ENCODE data around the gene MTMR2.

GRCh38 chr11:95892492-95892891 is 31.4 kb downstream of the MTMR2 start:
- TF ChIP-seq CTCF (conservative IDR thresholded peaks at IDR 0.05; ENCODE audit: low read depth in 2 of 2) (no peak), REST (IDR thresholded peaks at IDR 0.05; ENCODE audit: unreplicated experiment) (no peak), POLR2AphosphoS5 (IDR thresholded peaks at IDR 0.05; ENCODE audit: low read depth) (no peak), EZH2phosphoT487 (IDR thresholded peaks at IDR 0.05; ENCODE audit: unreplicated experiment) (no peak), ZNF462 (CRISPR knock-in tag; IDR thresholded peaks at IDR 0.05) (no peak), EZH2 (IDR thresholded peaks at IDR 0.05; ENCODE audit: low read depth, unreplicated experiment) (no peak), JUNB (IDR thresholded peaks at IDR 0.05; ENCODE audit: unreplicated experiment) (no peak), ETS1 (IDR thresholded peaks at IDR 0.05) (no peak), CREB1 (CRISPR knock-in tag; IDR thresholded peaks at IDR 0.05; ENCODE audit: low read depth) (no peak), NANOG (IDR thresholded peaks at IDR 0.05; ENCODE audit: borderline replicate concordance) (no peak)

Measured in GM23338 (cell line).